Stimulated activated CD8-positive, alpha-beta memory T cell treated with anti-CD3 and anti-CD28 coated beads, Interleukin-4, amount 100 ng/mL, for 48 hours (primary cell): ENCODE measurements around the gene PODN.

Experiments
- DNase-seq: peaks from one replicate; pipeline ENCODE4 v3.0.0-alpha.2; 2020

Gene PODN

GRCh38 chr1:53116933-53117600, 55.1 kb downstream of the PODN start:
- no peak for DNase-seq

- DNase-seq: no peak
Observed at GRCh38 chr1:53117836-53118235, 55.8 kb downstream of the PODN start.

GRCh38 chr1:53120659-53121058, 58.6 kb downstream of the PODN start:
- DNase-seq: no peak

- DNase-seq: peak; percentile 45
Observed at GRCh38 chr1:53121319-53122172, 59.5 kb downstream of the PODN start.

GRCh38 chr1:53122201-53122885, 60.3 kb downstream of the PODN start:
- no peak for DNase-seq

- DNase-seq: no peak
Observed at GRCh38 chr1:53122961-53123413, 61.0 kb downstream of the PODN start.

- no peak for DNase-seq
Observed at GRCh38 chr1:53123453-53124140, 61.6 kb downstream of the PODN start.

- DNase-seq: no peak
Observed at GRCh38 chr1:53125122-53125521, 63.1 kb downstream of the PODN start.

GRCh38 chr1:53125623-53126360, 63.8 kb downstream of the PODN start:
- no peak for DNase-seq

GRCh38 chr1:53126495-53126894, 64.5 kb downstream of the PODN start:
- no peak for DNase-seq

- no peak for DNase-seq
Observed at GRCh38 chr1:53127546-53127945, 65.5 kb downstream of the PODN start.

GRCh38 chr1:53128401-53128800, 66.4 kb downstream of the PODN start:
- DNase-seq: no peak

- DNase-seq: no peak
Observed at GRCh38 chr1:53129891-53130597, 68.0 kb downstream of the PODN start.

GRCh38 chr1:53130598-53130877, 68.5 kb downstream of the PODN start:
- no peak for DNase-seq

GRCh38 chr1:53130878-53131589, 69.0 kb downstream of the PODN start:
- DNase-seq: no peak

GRCh38 chr1:53131590-53131938, 69.6 kb downstream of the PODN start:
- DNase-seq: no peak

GRCh38 chr1:53132176-53132575, 70.2 kb downstream of the PODN start:
- DNase-seq: no peak

- DNase-seq: no peak
Observed at GRCh38 chr1:53133261-53134041, 71.4 kb downstream of the PODN start.

- DNase-seq: no peak
Observed at GRCh38 chr1:53134042-53134485, 72.1 kb downstream of the PODN start.
